Vagina (tissue), 2 donors: ENCODE measurements around the gene LPP.

Experiments used
- POLR2A ChIP-seq, 2 donors: fragments of 450-650 bp; IDR thresholded peaks; one replicate each; pipeline ENCODE4 v1.6.1; 2017; ENCODE audit warnings: antibody characterized with exemption in 2 of 2, mild to moderate bottlenecking in 2 of 2, moderate library complexity in 2 of 2
- POLR2AphosphoS5 ChIP-seq, 2 donors: sonication (generic); formaldehyde crosslinking; IDR thresholded peaks; one replicate each; pipeline ENCODE4 v1.9.0; 2017; ENCODE audit warnings: antibody characterized with exemption in 2 of 2, mild to moderate bottlenecking in 2 of 2, low read depth in 1 of 2; ENCODE audit not compliant: insufficient read depth in 1 of 2
- TF ChIP-seq, protein P1 (sequence below), 3 experiments: fragments of 450-650 bp in 2 of 3; fragments of 200-600 bp in 1 of 3; sonication (generic) in 1 of 3; IDR thresholded peaks; one replicate each; pipeline ENCODE4 v1.5.1; 2017 to 2019; ENCODE audit warnings: antibody characterized with exemption in 3 of 3, mild to moderate bottlenecking in 2 of 3, moderate library complexity in 2 of 3

GRCh38 chr3:188207941-188208515, 54.1 kb downstream of the LPP start:
- TF ChIP-seq, protein P1, sequence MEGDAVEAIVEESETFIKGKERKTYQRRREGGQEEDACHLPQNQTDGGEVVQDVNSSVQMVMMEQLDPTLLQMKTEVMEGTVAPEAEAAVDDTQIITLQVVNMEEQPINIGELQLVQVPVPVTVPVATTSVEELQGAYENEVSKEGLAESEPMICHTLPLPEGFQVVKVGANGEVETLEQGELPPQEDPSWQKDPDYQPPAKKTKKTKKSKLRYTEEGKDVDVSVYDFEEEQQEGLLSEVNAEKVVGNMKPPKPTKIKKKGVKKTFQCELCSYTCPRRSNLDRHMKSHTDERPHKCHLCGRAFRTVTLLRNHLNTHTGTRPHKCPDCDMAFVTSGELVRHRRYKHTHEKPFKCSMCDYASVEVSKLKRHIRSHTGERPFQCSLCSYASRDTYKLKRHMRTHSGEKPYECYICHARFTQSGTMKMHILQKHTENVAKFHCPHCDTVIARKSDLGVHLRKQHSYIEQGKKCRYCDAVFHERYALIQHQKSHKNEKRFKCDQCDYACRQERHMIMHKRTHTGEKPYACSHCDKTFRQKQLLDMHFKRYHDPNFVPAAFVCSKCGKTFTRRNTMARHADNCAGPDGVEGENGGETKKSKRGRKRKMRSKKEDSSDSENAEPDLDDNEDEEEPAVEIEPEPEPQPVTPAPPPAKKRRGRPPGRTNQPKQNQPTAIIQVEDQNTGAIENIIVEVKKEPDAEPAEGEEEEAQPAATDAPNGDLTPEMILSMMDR (IDR thresholded peaks at IDR 0.05): no peak
- TF ChIP-seq POLR2AphosphoS5 (IDR thresholded peaks at IDR 0.05; ENCODE audit: insufficient read depth in 1 of 2, low read depth in 1 of 2): no peak
- no peak for TF ChIP-seq POLR2A (IDR thresholded peaks at IDR 0.05)
